Measurements from ENCODE around the gene COL4A4. TPM values are rescaled to one million over a fixed set of nuclear protein-coding genes. Genes with fewer than 3 reads are reported as not detected.
"Not testable (repeated sequence)": the region's sequence is repeated elsewhere in the genome, so short reads cannot be mapped to it uniquely, and the experiment has no call there.

COL4A4 gene
- total and polyA plus RNA-seq, 5 donors, result 3.6 to 17.2 (median 15.1) TPM

DNA sequence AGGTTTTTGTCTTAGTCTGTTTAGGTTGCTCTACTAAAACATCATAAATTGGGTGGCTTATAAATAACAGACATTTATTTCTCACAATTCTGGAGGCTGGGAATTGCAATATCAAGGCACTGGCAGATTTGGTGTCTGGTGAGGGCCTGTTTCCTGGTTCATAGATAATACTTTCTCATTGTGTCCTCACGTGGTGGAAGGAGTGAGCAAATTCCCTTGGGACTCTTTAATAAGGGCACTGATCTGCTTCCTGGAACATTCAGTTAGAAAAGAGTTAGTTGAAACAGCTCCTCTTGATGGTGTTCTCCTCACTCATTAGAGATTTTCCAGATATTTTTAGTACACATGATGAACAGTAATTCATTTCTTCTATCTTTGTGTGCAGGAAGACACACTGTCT is 22.7 kb upstream of the COL4A4 start:
- no peak overlapping the region for H3K27ac ChIP-seq (ENCODE audit: low read length)

DNA sequence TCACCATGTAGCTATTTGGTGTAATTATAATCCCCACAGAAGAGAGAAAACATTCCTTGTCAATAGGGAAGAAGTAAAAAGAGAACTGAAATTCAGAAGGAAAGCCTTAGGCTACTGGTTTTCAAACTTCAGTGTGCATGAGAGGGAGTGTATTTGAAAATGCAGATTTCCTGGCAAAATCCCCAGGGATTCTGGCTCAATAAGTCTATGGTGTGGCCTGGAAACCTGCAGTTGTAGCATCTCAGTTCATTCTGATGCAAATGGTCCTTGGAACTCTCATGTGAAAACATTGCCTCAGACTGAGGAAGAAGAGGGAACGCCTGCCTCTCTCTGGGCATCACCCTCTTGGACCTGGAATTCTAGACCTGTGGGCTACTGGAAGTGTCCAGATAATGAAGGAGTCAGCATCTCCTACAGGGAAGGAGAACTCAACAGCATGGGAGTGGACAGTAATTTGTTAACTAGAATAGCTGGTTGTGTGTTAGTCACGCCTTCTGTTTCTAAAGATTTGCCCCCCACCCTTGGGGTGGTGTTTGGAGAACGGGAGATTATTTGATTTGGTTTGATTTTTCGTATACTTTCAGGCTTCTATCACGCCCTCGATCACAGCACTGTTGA is 21.7 kb upstream of the COL4A4 start:
- Histone ChIP-seq H3K27me3 (ENCODE audit: control insufficient read depth, insufficient read depth) (no peaks in the 10 kb centered on the region), H3K9me3 (ENCODE audit: control insufficient read depth, low read length) (no peaks in the 10 kb centered on the region), H3K27ac (ENCODE audit: low read length) (no peak overlapping the region), H3K4me1 (ENCODE audit: control insufficient read depth, insufficient read depth, low read length) (peaks cover 4% of the 10 kb centered on the region), H3K4me3 (ENCODE audit: low read length) (no peak overlapping the region)
- WGBS, result 92% methylated on average over 6 of the region's 6 CpGs
- DNase-seq (no peak), ATAC-seq (no peak)
- intact Hi-C loops (cut with DNase I), result no loop called here

More for the DNA sequence above, 22.7 kb upstream of the COL4A4 start:
- intact Hi-C loops (cut with DNase I), result no loop called here
- peaks cover 4% of the 10 kb centered on the region for H3K4me1 ChIP-seq (ENCODE audit: control insufficient read depth, insufficient read depth, low read length)
- ATAC-seq (peak in 1 of 2 donors; percentile 44), DNase-seq (no peak)
- no peak overlapping the region for H3K4me3 ChIP-seq (ENCODE audit: low read length)
- H3K27me3 ChIP-seq (ENCODE audit: control insufficient read depth, insufficient read depth), result no peaks in the 10 kb centered on the region
- 10% methylated on average over 1 of the region's 1 CpG for WGBS
- no peaks in the 10 kb centered on the region for H3K9me3 ChIP-seq (ENCODE audit: control insufficient read depth, low read length)

DNA sequence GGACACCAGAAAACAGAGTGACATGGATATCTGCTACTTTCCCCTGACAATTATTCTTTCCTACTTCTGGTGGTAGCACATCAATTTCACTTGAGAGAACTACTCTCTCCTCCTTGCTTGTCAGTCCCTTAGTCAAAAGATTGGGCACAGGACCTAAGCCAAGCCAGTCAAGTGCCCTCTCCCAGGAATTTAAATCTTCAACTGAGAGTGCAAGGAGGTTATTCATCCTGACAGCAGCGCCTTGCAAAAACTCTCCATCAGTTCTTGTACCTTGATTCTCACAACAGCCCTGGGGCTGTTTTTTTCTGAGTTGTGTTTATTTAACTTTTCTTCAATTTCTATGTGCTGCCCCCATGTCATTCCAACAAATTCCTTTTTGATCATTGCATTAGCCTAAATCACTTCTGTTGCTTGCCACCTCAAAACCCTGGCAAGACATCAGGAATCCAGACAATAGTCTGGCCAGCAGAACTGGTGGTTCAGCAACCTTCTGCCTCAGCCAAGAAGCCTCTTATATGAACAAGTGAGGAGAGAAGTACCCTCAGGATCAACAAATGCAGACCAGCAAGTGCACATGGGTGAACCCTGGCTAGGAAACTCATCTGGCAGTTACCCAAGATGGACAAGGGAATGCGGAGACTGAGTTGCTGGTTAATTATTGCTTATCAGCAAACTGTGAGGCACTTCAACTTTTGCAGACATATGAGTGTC is 19.8 kb upstream of the COL4A4 start:
- WGBS, result 65% methylated on average over 2 of the region's 2 CpGs
- no peak overlapping the region for H3K4me3 ChIP-seq (ENCODE audit: low read length)
- H3K4me1 ChIP-seq (ENCODE audit: control insufficient read depth, insufficient read depth, low read length), result peaks cover 9% of the 10 kb centered on the region
- H3K27ac ChIP-seq (ENCODE audit: low read length), result no peak overlapping the region
- ATAC-seq, result no peak
- no peaks in the 10 kb centered on the region for H3K27me3 ChIP-seq (ENCODE audit: control insufficient read depth, insufficient read depth)
- DNase-seq, result no peak
- intact Hi-C loops (cut with DNase I), result no loop called here
- no peaks in the 10 kb centered on the region for H3K9me3 ChIP-seq (ENCODE audit: control insufficient read depth, low read length)

DNA sequence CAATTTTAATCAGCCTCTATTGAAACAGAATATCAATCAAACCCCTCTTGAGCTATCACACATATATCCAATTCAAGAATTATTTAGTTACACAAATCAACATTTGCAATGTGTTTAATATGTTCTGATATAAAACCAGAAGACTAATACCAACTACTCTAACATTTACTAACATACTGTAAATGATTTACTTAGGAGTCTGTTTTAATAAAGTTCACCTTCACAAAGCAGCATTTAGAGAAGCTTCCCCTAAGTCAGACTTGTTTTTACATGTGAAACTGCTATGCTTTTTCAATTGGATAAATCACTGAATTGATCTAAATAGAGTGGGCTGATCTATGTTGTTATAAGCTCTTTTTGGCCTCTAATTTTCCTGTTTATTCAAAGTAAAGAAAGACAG is 18.8 kb upstream of the COL4A4 start:
- ATAC-seq, result no peak
- intact Hi-C loops (cut with DNase I), result no loop called here

DNA sequence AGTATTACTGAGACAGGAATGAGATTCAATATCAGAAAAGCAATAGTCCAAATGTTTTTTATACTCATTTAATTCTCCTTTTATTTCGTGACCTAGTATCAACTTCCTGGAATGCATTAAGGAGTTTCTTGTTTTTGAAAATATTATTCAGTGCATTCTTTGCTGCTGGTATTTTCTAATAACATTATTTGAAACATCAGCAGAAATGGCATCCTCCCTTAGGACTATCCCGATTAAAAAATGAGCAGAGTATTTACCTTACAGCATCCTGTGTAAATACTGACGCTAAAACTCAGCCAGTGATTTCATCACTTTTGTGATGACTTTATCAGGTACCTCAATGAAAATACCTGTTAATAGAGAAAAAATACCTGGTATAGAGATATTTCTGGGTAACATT is 16.8 kb upstream of the COL4A4 start:
- peaks cover 4% of the 10 kb centered on the region for H3K4me1 ChIP-seq (ENCODE audit: control insufficient read depth, insufficient read depth, low read length)
- intact Hi-C loops (cut with DNase I), result no loop called here
- no peak overlapping the region for H3K4me3 ChIP-seq (ENCODE audit: low read length)
- no peaks in the 10 kb centered on the region for H3K9me3 ChIP-seq (ENCODE audit: control insufficient read depth, low read length)
- 43% methylated on average over 3 of the region's 3 CpGs for WGBS
- DNase-seq, result no peak
- no peak for ATAC-seq
- no peaks in the 10 kb centered on the region for H3K27me3 ChIP-seq (ENCODE audit: control insufficient read depth, insufficient read depth)
- no peak overlapping the region for H3K27ac ChIP-seq (ENCODE audit: low read length)

More for the DNA sequence above, 18.8 kb upstream of the COL4A4 start:
- Histone ChIP-seq H3K27me3 (ENCODE audit: control insufficient read depth, insufficient read depth) (no peaks in the 10 kb centered on the region), H3K4me3 (ENCODE audit: low read length) (no peak overlapping the region), H3K4me1 (ENCODE audit: control insufficient read depth, insufficient read depth, low read length) (peaks cover 8% of the 10 kb centered on the region), H3K9me3 (ENCODE audit: control insufficient read depth, low read length) (no peaks in the 10 kb centered on the region), H3K27ac (ENCODE audit: low read length) (no peak overlapping the region)
- no peak for DNase-seq

DNA sequence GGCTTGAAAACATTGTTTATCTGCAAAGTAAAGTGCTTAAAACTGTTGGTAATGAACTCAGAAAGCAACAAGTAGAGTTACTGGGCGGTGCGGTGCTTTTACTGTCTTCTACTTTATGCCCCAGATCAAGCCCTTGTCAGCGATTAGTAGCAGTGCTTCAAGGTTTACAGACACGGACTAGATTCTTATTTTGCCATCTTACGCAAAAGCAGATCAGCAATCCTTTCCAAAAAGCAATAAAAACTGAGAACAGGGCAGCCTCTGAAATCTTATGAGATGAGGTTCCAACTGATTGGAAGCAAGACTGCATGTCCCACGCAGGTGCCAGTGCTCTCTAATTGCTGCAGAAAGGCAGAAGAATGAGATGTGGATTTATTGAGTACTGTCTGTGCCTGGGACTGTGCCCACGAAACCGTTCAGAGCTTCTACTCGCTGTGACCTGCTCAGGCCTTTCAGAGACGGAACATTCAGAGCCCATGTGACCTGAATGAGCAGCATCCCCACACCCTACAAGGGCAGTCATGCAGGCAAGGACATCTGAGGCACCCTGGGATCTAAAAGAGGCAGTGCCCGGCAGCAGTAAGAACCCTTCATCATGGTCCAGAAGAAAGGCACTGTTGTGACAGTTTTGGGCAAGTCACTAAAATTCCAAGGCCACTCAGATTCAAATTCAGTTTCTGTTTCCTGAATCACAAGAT is 16.1 kb upstream of the COL4A4 start:
- peak; percentile 86 to 88 for ATAC-seq
- no peaks in the 10 kb centered on the region for H3K9me3 ChIP-seq (ENCODE audit: control insufficient read depth, low read length)
- H3K4me1 ChIP-seq (ENCODE audit: control insufficient read depth, insufficient read depth, low read length), result peaks cover 4% of the 10 kb centered on the region
- DNase-seq, result peak in 2 of 3 donors; percentile 33 to 70
- no peak overlapping the region for H3K4me3 ChIP-seq (ENCODE audit: low read length)
- H3K27ac ChIP-seq (ENCODE audit: low read length), result peak overlapping the region; percentile 63
- 59% methylated on average over 11 of the region's 11 CpGs for WGBS
- intact Hi-C loops (cut with DNase I), result no loop called here
- no peaks in the 10 kb centered on the region for H3K27me3 ChIP-seq (ENCODE audit: control insufficient read depth, insufficient read depth)

DNA sequence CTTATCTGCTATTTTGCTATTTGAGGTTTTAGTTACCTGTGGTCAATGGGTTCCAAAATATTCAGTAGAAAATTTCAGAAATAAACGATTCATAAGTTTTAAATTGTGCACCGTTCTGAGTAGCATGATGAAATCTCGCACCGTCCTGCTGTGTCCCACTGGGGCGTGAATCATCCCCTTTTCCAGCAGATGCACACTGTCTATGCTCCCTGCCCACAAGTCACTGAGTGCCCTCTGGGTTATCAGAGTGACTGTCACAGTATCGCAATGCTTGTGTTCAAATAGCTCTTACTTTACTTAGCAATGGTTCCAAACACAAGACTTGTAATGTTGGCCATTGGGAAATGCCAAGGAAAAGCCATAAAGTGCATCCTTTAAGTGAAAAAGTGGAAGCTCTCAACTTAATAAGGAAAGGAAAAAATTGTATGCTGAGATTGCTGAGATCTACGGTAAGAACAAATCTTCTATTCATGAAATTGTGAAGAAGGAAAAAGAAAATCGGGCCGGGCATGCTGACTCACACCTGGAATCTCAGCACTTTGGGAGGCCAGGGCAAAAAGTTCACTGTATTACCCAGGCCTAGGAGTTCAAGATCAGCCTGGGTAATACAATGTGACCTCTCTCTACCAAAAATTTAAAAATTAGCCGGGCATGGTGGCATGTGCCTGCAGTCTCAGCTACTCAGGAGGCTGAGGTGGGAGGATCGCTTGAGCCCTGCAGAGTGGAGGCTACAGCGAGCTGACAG is 13.8 kb upstream of the COL4A4 start:
- intact Hi-C loops (cut with DNase I), result no loop called here
- Histone ChIP-seq H3K27ac (ENCODE audit: low read length) (no peak overlapping the region), H3K27me3 (ENCODE audit: control insufficient read depth, insufficient read depth) (no peaks in the 10 kb centered on the region), H3K9me3 (ENCODE audit: control insufficient read depth, low read length) (no peaks in the 10 kb centered on the region), H3K4me1 (ENCODE audit: control insufficient read depth, insufficient read depth, low read length) (peaks cover 4% of the 10 kb centered on the region), H3K4me3 (ENCODE audit: low read length) (no peak overlapping the region)
- no peak for DNase-seq
- ATAC-seq, result no peak
- 93% methylated on average over 12 of the region's 12 CpGs for WGBS

DNA sequence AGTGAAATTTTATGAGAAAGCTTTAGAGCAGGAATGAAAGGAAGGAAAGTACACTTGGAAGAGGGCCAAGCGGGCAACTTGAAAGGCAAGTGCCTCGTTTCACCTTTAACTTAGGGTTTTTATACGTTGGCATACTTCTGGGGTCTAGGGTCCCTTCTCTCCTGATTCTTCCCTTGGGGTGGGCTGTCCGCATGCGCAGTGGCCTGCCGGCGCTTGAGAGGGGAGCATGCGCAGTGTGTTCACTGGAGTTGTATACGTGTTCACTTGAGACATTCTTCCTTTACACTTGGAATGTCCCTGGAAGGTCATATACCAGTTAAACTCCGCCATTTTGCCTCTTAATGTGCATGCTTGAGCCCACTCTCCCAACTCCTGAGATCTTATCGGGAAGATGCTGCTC is 7.8 kb upstream of the COL4A4 start:
- 93% methylated on average over 11 of the region's 11 CpGs for WGBS
- H3K4me1 ChIP-seq (ENCODE audit: control insufficient read depth, insufficient read depth, low read length); H3K9me3 ChIP-seq (ENCODE audit: control insufficient read depth, low read length); ATAC-seq; H3K27ac ChIP-seq (ENCODE audit: low read length); intact Hi-C loops (cut with DNase I); H3K4me3 ChIP-seq (ENCODE audit: low read length); H3K27me3 ChIP-seq (ENCODE audit: control insufficient read depth, insufficient read depth): not testable (repeated sequence)
- peak in 1 of 3 donors; percentile 40 for DNase-seq

DNA sequence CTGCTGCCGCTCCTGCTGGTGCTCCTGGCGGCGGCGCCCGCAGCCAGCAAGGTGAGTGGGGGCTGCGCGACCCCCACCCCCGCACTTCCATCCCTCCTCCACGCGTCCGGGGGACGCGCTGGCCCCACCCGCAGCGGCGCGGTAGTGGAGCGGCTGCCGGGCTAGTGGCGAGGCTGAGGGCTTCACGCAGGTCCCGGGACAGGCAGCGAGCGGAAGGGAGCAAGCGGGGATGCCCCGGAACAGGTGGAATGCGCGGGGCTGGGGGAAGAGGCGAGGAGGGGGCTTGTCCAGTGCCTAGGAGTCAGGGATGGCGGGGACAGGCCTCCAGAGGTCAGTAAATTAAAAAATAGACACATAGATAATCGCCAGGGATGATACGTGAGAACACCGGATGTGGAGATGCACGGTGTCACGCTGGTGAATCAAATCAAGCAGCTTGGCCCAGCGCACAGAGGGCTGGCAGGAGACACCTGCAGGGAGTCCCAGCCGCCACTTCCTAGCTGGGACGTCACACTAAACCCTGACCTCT is 822 bp upstream of the COL4A4 start:
- no peak overlapping the region for H3K27ac ChIP-seq (ENCODE audit: low read length)
- DNase-seq (peak in 2 of 3 donors; percentile 65 to 73), ATAC-seq (peak; percentile 19 to 27)
- H3K4me3 ChIP-seq (ENCODE audit: low read length), result peak overlapping the region; percentile 84
- intact Hi-C loops (cut with DNase I), result no loop called here
- H3K9me3 ChIP-seq (ENCODE audit: control insufficient read depth, low read length), result no peaks in the 10 kb centered on the region
- 2% methylated on average over 38 of the region's 38 CpGs for WGBS
- H3K27me3 ChIP-seq (ENCODE audit: control insufficient read depth, insufficient read depth), result no peaks in the 10 kb centered on the region
- H3K4me1 ChIP-seq (ENCODE audit: control insufficient read depth, insufficient read depth, low read length), result no peaks in the 10 kb centered on the region

DNA sequence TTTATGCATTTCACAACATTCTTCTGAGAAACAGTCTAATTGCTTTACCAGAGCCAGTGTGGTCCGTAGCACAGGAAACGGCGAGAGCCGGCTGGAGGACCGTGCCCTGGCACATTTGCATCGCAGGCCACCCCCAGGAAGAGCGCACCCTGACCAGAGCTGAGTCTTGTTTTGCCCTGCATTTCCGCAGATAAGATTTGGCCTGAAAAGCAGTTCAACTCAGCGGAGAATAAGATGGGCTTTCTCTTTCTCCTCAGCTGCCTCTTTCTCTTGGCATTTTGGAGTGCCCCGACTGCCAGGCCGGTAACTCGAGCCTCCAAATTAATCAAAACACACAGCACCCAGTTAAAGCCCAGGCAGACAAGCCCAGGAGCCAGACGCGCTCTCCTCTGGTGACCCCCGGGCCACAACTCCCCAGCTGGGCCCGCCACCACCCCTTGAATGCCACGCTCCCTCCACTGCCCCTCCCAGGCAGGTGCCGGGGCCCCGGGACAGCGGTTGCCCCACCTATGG is 464 bp downstream of the COL4A4 start:
- intact Hi-C loops (cut with DNase I), result loop anchor here in 1 of 4 donors (2.0 kb wide), 1 partner anchor 65 kb away; no protein-coding TSS in a partner anchor
- ATAC-seq, result peak; percentile 62 to 67
- WGBS, result under 1% methylated on average over 20 of the region's 20 CpGs
- Histone ChIP-seq H3K4me1 (ENCODE audit: control insufficient read depth, insufficient read depth, low read length) (no peaks in the 10 kb centered on the region), H3K27me3 (ENCODE audit: control insufficient read depth, insufficient read depth) (no peaks in the 10 kb centered on the region), H3K4me3 (ENCODE audit: low read length) (peak overlapping the region; percentile 84), H3K27ac (ENCODE audit: low read length) (peak overlapping the region; percentile 55), H3K9me3 (ENCODE audit: control insufficient read depth, low read length) (no peaks in the 10 kb centered on the region)
- peak; percentile 23 to 70 (median 68) for DNase-seq

All from right cardiac atrium (tissue), 5 donors.